ENCODE data around the gene ADRM1. TPM values are rescaled to one million over a fixed set of nuclear protein-coding genes. Genes with fewer than 3 reads are reported as not detected.

The ADRM1 gene, protein sequence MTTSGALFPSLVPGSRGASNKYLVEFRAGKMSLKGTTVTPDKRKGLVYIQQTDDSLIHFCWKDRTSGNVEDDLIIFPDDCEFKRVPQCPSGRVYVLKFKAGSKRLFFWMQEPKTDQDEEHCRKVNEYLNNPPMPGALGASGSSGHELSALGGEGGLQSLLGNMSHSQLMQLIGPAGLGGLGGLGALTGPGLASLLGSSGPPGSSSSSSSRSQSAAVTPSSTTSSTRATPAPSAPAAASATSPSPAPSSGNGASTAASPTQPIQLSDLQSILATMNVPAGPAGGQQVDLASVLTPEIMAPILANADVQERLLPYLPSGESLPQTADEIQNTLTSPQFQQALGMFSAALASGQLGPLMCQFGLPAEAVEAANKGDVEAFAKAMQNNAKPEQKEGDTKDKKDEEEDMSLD
- 100 to 1,000 TPM; 143 to 198 (median 167) TPM for total RNA-seq

DNA sequence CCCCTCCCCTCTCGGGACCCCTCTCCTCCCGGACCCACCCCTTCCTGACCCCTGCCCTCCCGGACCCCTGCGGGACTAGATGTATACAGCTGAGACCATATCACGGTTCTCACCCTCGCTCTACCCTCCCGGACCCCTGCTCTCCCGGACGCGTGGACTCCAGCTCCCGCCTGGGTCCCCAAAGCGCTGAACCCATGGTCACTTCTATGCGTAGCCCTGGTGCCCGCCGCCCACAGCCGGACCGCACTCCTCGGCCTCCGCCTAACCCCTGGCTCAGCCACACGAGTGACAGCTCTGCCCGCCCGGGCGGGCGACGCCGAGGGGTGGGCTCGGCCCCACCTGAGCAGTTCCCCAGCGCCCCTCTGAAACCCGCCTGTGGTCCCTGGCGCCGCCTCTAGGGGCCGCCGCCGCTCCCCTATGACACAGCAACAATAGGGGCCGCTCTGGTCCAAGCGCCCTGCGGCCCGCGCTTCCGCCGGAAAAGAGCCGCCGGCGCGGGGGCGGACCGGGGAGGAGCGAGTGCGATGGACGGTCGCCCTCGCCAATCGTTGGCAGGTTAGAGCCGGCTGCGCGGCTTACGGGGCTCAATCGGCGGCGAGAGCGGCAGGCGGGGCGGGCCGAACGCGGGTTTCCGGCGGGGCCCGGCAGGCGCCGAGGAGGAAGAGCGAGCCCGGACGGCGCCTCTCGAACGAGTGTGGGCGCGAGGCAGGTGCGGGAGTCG, at the start of gene ADRM1:
ADRM1 (plus strand) TSS at position 657 of the 721 bp plus-strand sequence. CDS start 572 bp downstream, outside the sequence.
- 1% methylated on average over 16 to 63 of the region's 81 CpGs for WGBS, 2 donors
- intact Hi-C loops (cut with DNase I; ENCODE audit: low total_unique reads), result loop anchor here (5.0 to 10.0 kb wide), 2 partner anchors 80 to 512 kb away; partner anchors contain the start of gene COL9A3
- H3K4me3 ChIP-seq (ENCODE audit: low read depth, poor library complexity, severe bottlenecking), result peak within 1 kb of the TSS; percentile 58
- TF ChIP-seq, protein P1, sequence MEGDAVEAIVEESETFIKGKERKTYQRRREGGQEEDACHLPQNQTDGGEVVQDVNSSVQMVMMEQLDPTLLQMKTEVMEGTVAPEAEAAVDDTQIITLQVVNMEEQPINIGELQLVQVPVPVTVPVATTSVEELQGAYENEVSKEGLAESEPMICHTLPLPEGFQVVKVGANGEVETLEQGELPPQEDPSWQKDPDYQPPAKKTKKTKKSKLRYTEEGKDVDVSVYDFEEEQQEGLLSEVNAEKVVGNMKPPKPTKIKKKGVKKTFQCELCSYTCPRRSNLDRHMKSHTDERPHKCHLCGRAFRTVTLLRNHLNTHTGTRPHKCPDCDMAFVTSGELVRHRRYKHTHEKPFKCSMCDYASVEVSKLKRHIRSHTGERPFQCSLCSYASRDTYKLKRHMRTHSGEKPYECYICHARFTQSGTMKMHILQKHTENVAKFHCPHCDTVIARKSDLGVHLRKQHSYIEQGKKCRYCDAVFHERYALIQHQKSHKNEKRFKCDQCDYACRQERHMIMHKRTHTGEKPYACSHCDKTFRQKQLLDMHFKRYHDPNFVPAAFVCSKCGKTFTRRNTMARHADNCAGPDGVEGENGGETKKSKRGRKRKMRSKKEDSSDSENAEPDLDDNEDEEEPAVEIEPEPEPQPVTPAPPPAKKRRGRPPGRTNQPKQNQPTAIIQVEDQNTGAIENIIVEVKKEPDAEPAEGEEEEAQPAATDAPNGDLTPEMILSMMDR (IDR thresholded peaks at IDR 0.05), result peak in 1 of 3 donors; percentile 96
- no peak for TF ChIP-seq POLR2A (IDR thresholded peaks at IDR 0.05)
- peak; percentile 91 to 99 for DNase-seq (ENCODE audit: low spot score in 2 of 2)

DNA sequence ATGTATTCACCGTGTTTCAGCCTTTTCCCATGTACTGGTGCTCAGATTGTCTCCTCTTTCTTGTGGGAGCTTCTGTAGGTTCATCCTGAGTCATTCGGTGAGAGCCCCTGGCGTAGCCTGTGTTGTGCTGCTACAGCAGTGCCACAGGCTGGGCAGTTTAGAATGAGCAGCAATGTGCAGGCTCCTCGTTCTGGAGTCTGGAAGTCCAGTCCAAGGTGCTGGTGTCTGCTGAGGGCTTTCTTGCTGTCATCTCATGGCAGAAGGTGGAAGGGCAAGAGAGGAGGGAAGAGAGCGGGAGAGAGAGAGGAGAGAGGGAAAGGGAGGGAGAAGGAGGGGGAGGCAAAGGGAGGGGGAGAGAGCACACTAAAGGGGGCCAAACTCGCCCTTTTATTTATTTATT, 49.4 kb upstream of the ADRM1 start:
- intact Hi-C loops (cut with DNase I; ENCODE audit: low total_unique reads), result no loop called here
- WGBS, 2 donors, result 90 to 91% methylated on average over 6 of the region's 6 CpGs
- DNase-seq (ENCODE audit: low spot score in 2 of 2), result no peak
- no peak overlapping the region for H3K4me3 ChIP-seq (ENCODE audit: low read depth, poor library complexity, severe bottlenecking)
- TF ChIP-seq, protein P1 (IDR thresholded peaks at IDR 0.05), result no peak
- no peak for TF ChIP-seq POLR2A (IDR thresholded peaks at IDR 0.05)

DNA sequence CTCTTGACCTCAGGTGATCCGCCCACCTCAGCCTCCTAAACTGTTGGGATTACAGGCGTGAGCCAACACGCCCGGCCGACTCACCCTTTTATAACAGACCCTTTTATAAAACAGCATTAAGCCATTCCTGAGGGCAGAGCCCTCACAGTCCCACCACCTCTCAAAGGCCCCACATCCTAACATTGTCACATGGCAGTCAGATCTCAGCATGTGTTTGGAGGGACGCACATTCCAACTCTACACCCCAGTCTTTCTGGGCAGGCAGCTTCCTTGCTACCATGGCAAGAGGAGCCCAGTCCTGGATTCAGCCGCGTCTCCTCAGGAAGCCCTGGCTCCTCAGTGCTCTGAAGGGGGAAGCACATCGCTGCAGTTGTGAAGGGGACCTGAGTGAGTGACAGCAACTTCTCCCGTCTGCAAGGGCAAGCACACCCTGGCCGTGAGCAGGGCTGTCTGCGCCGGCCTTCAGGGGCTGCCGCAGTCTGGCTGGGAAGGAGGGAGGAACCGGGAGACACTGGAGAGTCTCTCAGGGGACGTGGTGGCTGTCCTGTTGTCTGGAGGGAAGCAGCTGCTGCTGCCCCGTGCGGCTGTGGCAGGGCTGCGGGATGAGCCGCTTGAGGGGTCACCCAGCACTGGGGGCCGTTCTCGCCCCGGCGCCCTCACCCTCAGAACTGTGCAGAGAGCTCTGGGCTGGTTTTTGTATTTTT, 48.6 kb upstream of the ADRM1 start:
- WGBS, 2 donors, result 77 to 78% methylated on average over 24 of the region's 24 CpGs
- intact Hi-C loops (cut with DNase I; ENCODE audit: low total_unique reads), result no loop called here
- TF ChIP-seq, protein P1 (IDR thresholded peaks at IDR 0.05), result no peak
- TF ChIP-seq POLR2A (IDR thresholded peaks at IDR 0.05), result no peak
- no peak overlapping the region for H3K4me3 ChIP-seq (ENCODE audit: low read depth, poor library complexity, severe bottlenecking)
- DNase-seq (ENCODE audit: low spot score in 2 of 2), result no peak

DNA sequence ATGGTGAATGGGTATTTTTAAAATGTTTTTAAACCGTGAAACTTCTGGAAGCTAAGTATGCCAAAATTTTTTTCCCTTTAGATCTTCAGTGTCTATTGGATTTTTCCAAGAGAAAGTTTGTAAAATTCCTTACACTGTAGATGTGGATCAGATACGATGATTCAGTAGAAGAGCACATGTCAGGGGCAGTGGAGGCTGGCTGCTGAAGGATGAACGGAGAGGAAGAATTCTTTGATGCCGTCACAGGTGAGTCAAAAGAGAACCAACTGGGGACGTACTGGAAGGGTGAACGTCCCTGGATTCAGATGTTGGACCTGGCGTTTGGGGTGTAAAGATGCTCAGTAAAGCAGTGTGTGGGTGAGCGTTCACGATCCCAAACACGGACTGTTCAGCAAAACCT, 46.8 kb upstream of the ADRM1 start:
- intact Hi-C loops (cut with DNase I; ENCODE audit: low total_unique reads), result no loop called here
- DNase-seq (ENCODE audit: low spot score in 2 of 2), result no peak
- 88 to 90% methylated on average over 10 of the region's 10 CpGs for WGBS, 2 donors
- H3K4me3 ChIP-seq (ENCODE audit: low read depth, poor library complexity, severe bottlenecking), result no peak overlapping the region
- TF ChIP-seq, protein P1 (IDR thresholded peaks at IDR 0.05), result no peak
- TF ChIP-seq POLR2A (IDR thresholded peaks at IDR 0.05), result no peak

DNA sequence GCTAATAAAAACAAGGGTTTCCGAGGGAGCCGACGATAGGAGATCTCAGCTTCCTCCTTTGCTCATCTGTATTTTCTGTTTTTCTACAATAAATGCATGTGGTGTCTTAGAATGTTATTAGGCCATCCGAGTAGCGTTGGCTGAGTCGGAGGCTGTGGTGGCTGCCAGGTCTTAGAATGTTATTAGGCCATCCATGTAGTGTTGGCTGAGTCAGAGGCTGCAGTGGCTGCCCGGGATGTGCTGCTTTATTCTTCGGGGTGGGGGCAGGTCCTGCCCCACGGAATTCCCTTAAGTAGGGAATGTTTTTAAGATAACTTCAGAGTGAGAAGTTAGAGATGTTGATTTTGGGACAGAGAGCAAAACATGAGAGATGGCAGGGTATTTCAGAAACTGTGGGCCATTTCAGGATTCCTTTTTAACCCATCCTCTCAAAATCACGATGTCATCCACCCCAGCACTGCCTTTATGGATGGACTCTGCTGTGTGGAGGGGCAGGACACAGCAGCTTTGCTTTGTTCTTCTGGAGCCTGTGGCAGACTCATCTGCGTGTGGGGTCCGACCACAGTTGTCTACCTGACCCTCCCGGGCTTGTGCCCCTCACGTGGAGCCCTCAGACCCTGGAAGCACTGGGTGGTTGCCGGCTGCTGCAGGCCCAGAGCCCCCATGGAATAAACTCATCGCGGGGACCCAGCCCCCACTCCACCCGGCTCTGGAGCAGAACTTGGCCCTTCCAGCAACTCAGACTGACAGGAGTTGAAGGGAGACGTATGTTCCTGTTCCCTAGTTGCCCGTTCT, 44.1 kb upstream of the ADRM1 start:
- 75 to 77% methylated on average over 20 of the region's 20 CpGs for WGBS, 2 donors

More for the DNA sequence above, 44.1 kb upstream of the ADRM1 start:
- H3K4me3 ChIP-seq (ENCODE audit: low read depth, poor library complexity, severe bottlenecking), result no peak overlapping the region
- no peak for DNase-seq (ENCODE audit: low spot score in 2 of 2)
- intact Hi-C loops (cut with DNase I; ENCODE audit: low total_unique reads), result no loop called here
- no peak for TF ChIP-seq POLR2A (IDR thresholded peaks at IDR 0.05)
- TF ChIP-seq, protein P1 (IDR thresholded peaks at IDR 0.05), result no peak
